ENCODE results near the gene MPP3.

- TF ChIP-seq TEAD4 (IDR thresholded peaks at IDR 0.05) (no peak), ZBTB7A (IDR thresholded peaks at IDR 0.05; ENCODE audit: low read depth) (no peak), FOXM1 (IDR thresholded peaks at IDR 0.05; ENCODE audit: borderline replicate concordance, low read depth) (no peak), RAD21 (IDR thresholded peaks at IDR 0.05; ENCODE audit: low read depth) (no peak), TAF1 (IDR thresholded peaks at IDR 0.05; ENCODE audit: low read depth) (no peak)
These were observed 10.3 kb downstream of the MPP3 start for GRCh38 chr17:43822570-43823190.
